Memory B cell (primary cell): ENCODE measurements around the gene SYNE2.

Source experiments
- ATAC-seq: fragments of 150-1000 bp; cut with Tn5 transposase; 2 replicates; pipeline ENCODE4 v1.10.0; 2021; ENCODE audit warnings: low read depth, mild to moderate bottlenecking, moderate library complexity
- DNase-seq, 2 donors: peaks; one replicate each; pipeline ENCODE4 v3.0.0; 2022; ENCODE audit warnings: low spot score in 2 of 2
- H3K27ac Mint-ChIP-seq: one replicate; pipeline ENCODE4 v1.8.0; 2022; ENCODE audit warnings: mild to moderate bottlenecking, moderate library complexity, mixed read lengths
- H3K27me3 Mint-ChIP-seq: one replicate; pipeline ENCODE4 v1.8.0; 2022; ENCODE audit warnings: mixed read lengths
- H3K36me3 Mint-ChIP-seq: one replicate; pipeline ENCODE4 v1.8.0; 2022; ENCODE audit warnings: mild to moderate bottlenecking, mixed read lengths
- H3K4me1 Mint-ChIP-seq: one replicate; pipeline ENCODE4 v1.8.0; 2022; ENCODE audit warnings: mixed read lengths
- H3K4me3 Mint-ChIP-seq: one replicate; pipeline ENCODE4 v1.8.0; 2022; ENCODE audit warnings: mild to moderate bottlenecking, moderate library complexity, mixed read lengths
- H3K9me3 Mint-ChIP-seq: one replicate; pipeline ENCODE4 v1.8.0; 2022; ENCODE audit warnings: mixed read lengths

Gene SYNE2

GRCh38 chr14:64213853-64214570 is 361.2 kb downstream of the SYNE2 start:
- no peaks in the 10 kb centered on the region for H3K9me3 Mint-ChIP-seq
- no peak overlapping the region for H3K27ac Mint-ChIP-seq
- no peak overlapping the region for H3K4me3 Mint-ChIP-seq
- ATAC-seq: no peak
- H3K36me3 Mint-ChIP-seq: peaks cover 18% of the 10 kb centered on the region
- no peaks in the 10 kb centered on the region for H3K27me3 Mint-ChIP-seq
- H3K4me1 Mint-ChIP-seq: peaks cover 31% of the 10 kb centered on the region
- DNase-seq: no peak

DNA sequence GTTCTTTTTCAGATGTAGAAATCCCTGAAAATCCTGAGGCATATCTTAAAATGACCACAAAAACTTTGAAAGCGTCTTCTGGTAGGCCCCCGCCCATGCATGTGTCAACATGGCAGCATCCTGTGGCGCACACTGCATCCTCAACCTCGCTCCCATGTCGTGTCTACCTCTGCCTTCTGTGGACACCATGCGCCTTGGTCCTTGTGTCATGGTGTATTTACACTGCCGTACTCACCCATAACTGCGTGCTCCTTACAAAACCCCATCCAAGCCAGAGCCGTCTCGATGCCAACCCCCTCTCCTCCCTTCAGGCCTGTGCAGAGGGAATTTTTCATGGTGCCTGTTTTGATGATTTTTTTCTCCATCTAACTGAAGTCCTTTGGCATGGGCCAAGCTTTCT is 362.5 kb downstream of the SYNE2 start:
- Mint-ChIP-seq H3K4me1 (peaks cover 25% of the 10 kb centered on the region), H3K36me3 (peaks cover 21% of the 10 kb centered on the region), H3K4me3 (no peak overlapping the region), H3K9me3 (no peaks in the 10 kb centered on the region), H3K27me3 (no peaks in the 10 kb centered on the region), H3K27ac (no peak overlapping the region)
- DNase-seq (no peak), ATAC-seq (no peak)

DNA sequence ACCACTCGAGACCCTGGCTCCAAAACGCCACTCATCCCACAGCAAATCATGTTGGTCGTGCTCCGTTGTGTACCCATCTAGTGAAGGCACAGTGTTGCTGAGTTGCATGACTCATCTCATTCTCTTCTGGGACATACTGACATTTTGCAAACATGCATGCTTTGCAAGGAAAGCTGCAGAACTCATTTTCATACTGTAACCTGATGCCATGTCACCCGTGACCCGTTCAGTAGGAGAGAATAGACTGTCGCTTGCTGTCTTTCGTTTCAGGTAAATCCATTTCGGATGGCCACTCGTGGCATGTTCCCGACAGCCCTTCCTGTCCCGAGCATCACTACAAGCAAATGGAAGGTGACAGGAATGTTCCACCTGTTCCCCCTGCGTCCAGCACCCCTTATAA is 363.2 kb downstream of the SYNE2 start:
- Mint-ChIP-seq H3K27me3 (no peaks in the 10 kb centered on the region), H3K4me3 (no peak overlapping the region), H3K27ac (peak overlapping the region; percentile 68), H3K4me1 (peaks cover 22% of the 10 kb centered on the region), H3K9me3 (no peaks in the 10 kb centered on the region), H3K36me3 (peaks cover 18% of the 10 kb centered on the region)
- DNase-seq (no peak), ATAC-seq (no peak)

GRCh38 chr14:64217308-64217707 is 364.5 kb downstream of the SYNE2 start:
- peak; percentile 83 for ATAC-seq
- peak overlapping the region; percentile 43 for H3K4me3 Mint-ChIP-seq

DNA sequence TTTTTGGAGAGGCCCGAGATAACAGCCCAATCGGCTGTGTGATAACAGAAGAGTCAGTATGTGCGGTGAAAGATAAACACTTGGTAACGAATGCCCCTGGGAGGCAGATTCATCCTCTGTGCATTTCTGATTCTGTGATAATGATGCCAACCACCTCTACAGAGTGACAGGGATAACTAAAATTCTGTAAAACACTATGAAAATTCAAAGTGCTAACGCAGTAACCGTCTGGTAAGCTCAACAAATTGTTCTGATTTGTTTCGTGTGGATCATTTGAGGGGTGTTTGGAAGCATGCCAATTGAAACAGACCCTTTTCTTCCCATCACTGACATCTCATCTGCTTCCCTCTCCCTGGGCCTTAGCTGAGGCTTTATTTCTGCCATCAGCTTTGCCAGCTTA is 365.0 kb downstream of the SYNE2 start:
- Mint-ChIP-seq H3K27ac (peak overlapping the region; percentile 91), H3K27me3 (no peaks in the 10 kb centered on the region), H3K9me3 (no peaks in the 10 kb centered on the region), H3K4me3 (peak overlapping the region; percentile 49), H3K36me3 (peaks cover 23% of the 10 kb centered on the region), H3K4me1 (peaks cover 24% of the 10 kb centered on the region)
- ATAC-seq (no peak), DNase-seq (no peak)

More at GRCh38 chr14:64217308-64217707, 364.5 kb downstream of the SYNE2 start:
- peak in 1 of 2 donors; percentile 31 for DNase-seq
- no peaks in the 10 kb centered on the region for H3K27me3 Mint-ChIP-seq
- H3K4me1 Mint-ChIP-seq: peaks cover 22% of the 10 kb centered on the region
- H3K36me3 Mint-ChIP-seq: peaks cover 23% of the 10 kb centered on the region
- peak overlapping the region; percentile 91 for H3K27ac Mint-ChIP-seq
- H3K9me3 Mint-ChIP-seq: no peaks in the 10 kb centered on the region

DNA sequence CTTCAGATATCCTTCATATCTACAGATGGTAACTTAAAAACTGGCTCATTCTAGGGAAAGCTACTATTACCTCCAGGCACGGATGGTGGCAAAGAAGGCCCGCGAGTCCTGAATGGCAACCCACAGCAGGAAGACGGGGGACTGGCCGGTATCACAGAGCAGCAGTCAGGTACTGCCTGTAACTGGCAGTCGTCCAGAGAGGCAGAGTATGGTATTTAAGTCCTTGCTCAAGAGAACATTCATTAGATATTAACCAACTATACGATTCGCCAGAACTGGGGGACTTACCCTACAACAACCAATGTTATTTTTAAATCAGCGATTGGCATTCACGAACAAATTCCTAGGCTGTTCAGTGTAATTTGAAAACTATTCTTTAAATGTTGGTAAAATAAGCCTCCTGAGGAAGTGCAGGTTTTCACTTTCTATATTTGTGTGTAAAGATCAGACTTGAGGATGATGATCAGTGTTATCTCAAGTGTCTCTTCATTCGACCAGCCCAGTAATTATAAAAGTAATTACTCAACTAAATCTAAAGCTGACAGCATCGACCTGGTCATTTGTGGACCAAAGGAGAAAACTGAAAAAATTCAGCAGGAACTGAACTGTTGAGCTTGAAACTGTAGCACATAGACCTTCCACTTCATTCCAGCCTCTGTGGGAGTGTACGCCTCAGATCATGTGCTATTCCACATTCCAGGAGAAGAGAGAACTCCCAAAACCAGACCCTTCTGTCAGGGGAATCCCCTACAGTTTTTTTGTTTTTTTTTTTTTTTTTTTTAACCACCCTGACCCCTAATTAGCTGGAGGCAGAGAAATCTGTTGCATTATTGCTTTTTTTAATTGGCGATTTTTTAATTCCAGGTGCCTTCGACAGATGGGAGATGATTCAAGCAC is 365.8 kb downstream of the SYNE2 start:
- Mint-ChIP-seq H3K9me3 (no peaks in the 10 kb centered on the region), H3K36me3 (peaks cover 23% of the 10 kb centered on the region), H3K4me1 (peaks cover 25% of the 10 kb centered on the region), H3K27ac (peak overlapping the region; percentile 91), H3K4me3 (peak overlapping the region; percentile 49), H3K27me3 (no peaks in the 10 kb centered on the region)
- DNase-seq: no peak
- peak; percentile 29 for ATAC-seq

- ATAC-seq: no peak
- Mint-ChIP-seq H3K9me3 (no peaks in the 10 kb centered on the region), H3K27me3 (no peaks in the 10 kb centered on the region), H3K36me3 (peaks cover 32% of the 10 kb centered on the region), H3K27ac (no peak overlapping the region), H3K4me1 (peaks cover 25% of the 10 kb centered on the region), H3K4me3 (no peak overlapping the region)
- no peak for DNase-seq
Observed at GRCh38 chr14:64220056-64220455, 367.3 kb downstream of the SYNE2 start.

- ATAC-seq (no peak), DNase-seq (no peak)
- Mint-ChIP-seq H3K9me3 (no peaks in the 10 kb centered on the region), H3K27me3 (no peaks in the 10 kb centered on the region), H3K4me1 (peaks cover 25% of the 10 kb centered on the region), H3K36me3 (peaks cover 31% of the 10 kb centered on the region), H3K4me3 (no peak overlapping the region), H3K27ac (no peak overlapping the region)
Observed at GRCh38 chr14:64220466-64220865, 367.7 kb downstream of the SYNE2 start.

DNA sequence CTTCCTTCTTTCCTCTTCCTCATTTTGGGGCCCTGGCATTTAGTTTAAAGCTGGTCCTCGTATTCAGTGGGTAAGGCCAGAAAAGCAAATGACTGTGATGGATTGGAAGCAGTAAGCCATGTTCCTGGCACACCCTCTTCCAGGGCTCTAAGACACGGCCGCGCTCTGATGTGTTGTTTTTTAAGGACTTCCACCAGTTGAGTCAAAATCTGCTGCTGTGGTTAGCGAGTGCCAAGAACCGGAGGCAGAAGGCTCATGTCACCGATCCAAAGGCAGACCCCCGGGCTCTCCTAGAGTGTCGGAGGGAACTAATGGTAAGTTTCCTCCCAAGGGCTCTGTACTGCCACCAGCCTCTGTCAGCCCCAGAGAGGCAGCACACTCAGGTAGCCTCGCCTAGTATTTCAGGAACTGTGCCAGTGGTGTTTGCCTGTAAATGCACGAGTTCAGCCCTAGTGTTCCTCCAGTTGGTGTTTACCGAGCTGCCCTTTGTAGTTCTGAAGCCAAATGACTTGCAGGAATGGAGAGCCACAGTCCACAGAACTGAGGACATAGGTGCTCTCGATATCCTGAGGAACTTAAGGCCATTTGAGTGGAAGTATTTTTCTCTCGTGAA is 368.7 kb downstream of the SYNE2 start:
- Mint-ChIP-seq H3K4me1 (peaks cover 22% of the 10 kb centered on the region), H3K27me3 (no peaks in the 10 kb centered on the region)
- no peak for ATAC-seq

DNA sequence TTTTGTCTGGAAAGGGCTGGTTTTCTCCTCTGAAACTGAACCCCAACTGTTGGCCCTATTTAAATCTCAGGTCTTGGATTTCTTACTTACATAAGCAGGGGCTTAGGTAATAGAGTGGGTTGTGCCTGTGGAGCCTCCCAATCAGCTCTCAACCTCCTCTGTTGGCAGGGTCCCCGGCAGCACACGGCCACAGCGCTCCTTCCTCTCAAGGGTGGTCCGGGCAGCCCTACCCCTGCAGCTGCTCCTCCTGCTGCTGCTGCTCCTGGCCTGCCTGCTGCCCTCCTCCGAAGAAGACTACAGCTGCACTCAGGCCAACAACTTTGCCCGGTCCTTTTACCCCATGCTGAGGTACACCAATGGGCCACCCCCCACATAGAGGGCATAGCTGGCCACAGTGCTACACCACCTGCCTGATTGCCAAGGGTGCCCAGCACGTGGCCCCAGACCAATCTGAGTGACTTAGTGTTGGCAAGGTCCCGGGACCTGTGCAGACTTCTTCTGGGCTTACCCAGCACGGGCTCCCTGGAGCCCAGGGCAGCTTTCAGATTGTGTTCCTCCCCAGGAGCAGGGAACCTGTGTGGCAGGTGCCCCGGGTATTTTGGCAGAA is 372.4 kb downstream of the SYNE2 start:
- peaks cover 3% of the 10 kb centered on the region for H3K4me1 Mint-ChIP-seq
- H3K9me3 Mint-ChIP-seq: no peaks in the 10 kb centered on the region
- H3K36me3 Mint-ChIP-seq: peaks cover 23% of the 10 kb centered on the region
- ATAC-seq (no peak), DNase-seq (no peak)
- H3K27me3 Mint-ChIP-seq: no peaks in the 10 kb centered on the region
- H3K27ac Mint-ChIP-seq: no peak overlapping the region
- no peak overlapping the region for H3K4me3 Mint-ChIP-seq

More for the DNA sequence above, 368.7 kb downstream of the SYNE2 start:
- peak overlapping the region; percentile 45 for H3K27ac Mint-ChIP-seq
- DNase-seq: no peak
- peaks cover 25% of the 10 kb centered on the region for H3K36me3 Mint-ChIP-seq
- no peaks in the 10 kb centered on the region for H3K9me3 Mint-ChIP-seq
- H3K4me3 Mint-ChIP-seq: no peak overlapping the region

- no peak for ATAC-seq
- DNase-seq: no peak
- no peaks in the 10 kb centered on the region for H3K9me3 Mint-ChIP-seq
- peaks cover 22% of the 10 kb centered on the region for H3K36me3 Mint-ChIP-seq
- H3K27me3 Mint-ChIP-seq: no peaks in the 10 kb centered on the region
- H3K4me1 Mint-ChIP-seq: peaks cover 10% of the 10 kb centered on the region
- H3K27ac Mint-ChIP-seq: no peak overlapping the region
- H3K4me3 Mint-ChIP-seq: no peak overlapping the region
Observed at GRCh38 chr14:64227856-64228255, 375.1 kb downstream of the SYNE2 start.

DNA sequence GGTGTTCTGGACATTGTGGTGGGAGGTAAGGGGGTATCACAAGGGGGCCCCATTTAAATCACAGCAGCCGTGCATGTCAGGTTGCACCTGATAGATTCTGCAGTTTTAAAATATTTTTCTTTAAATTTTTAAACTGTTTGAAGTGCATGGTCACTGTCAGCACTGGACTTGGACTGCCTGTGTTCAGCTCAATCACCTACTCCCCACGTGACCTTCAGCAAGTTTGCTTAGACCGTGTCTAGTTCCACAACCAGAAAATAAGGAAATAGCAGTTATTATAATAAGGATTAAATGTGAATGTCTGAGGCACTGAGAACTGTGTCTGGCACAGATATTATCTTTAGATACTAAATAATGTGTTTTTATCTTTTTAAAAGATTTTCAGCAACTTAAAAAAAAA is 376.7 kb downstream of the SYNE2 start:
- no peak for ATAC-seq
- H3K4me1 Mint-ChIP-seq: peaks cover 24% of the 10 kb centered on the region
- H3K4me3 Mint-ChIP-seq: no peak overlapping the region
- no peak overlapping the region for H3K27ac Mint-ChIP-seq
- H3K27me3 Mint-ChIP-seq: no peaks in the 10 kb centered on the region
- DNase-seq: no peak
- H3K36me3 Mint-ChIP-seq: peaks cover 18% of the 10 kb centered on the region
- no peaks in the 10 kb centered on the region for H3K9me3 Mint-ChIP-seq

DNA sequence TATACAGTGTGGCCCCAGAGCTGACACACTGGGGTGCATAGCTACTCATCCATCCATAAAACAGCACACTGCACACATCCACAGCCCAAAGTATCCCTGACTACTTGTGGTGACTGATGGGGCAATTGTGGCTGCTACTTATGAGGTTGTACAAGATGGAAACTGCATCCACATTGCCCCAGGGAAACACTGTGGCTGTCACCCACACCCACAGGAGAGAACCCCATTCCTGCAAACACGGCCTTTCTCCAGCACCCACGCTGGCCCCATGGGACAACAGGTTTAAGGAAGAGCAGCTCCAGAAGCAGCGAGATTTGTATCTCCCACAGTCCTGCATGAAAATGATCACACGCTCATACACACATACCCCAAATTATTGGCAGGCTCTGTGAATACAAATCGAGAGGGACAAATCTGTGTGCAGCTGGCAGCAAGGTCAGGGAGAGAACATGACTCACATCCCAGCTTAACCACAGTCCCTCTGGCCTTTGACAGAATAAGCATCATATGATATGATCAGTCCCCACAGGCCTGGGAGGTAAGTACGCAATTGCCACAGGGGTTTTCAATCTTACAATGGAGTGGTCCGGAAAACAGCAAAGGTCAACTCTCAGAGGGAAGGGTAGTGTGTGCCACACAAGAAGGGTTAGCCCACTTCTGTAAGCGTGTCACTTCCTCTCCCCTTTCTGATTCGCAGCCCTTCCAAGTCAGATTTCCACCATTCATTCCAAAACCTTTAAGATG is 379.5 kb downstream of the SYNE2 start:
- ATAC-seq: no peak
- no peaks in the 10 kb centered on the region for H3K9me3 Mint-ChIP-seq
- no peaks in the 10 kb centered on the region for H3K27me3 Mint-ChIP-seq
- peak overlapping the region; percentile 29 for H3K4me3 Mint-ChIP-seq
- H3K4me1 Mint-ChIP-seq: peaks cover 46% of the 10 kb centered on the region
- H3K27ac Mint-ChIP-seq: peak overlapping the region; percentile 75
- H3K36me3 Mint-ChIP-seq: peaks cover 7% of the 10 kb centered on the region
- no peak for DNase-seq
